IPS-18c (cell line): Measurements from ENCODE around the gene DDT.
"Not testable (repeated sequence)": the region's sequence is repeated elsewhere in the genome, so short reads cannot be mapped to it uniquely, and the experiment has no call there.

Source experiments
- H3K4me3 ChIP-seq: 2 replicates; pipeline ENCODE4 v1.7.0; 2013; ENCODE audit warnings: low read depth, mild to moderate bottlenecking, low read length, moderate library complexity; ENCODE audit not compliant: insufficient read depth
- H3K9me3 ChIP-seq: one replicate; pipeline ENCODE4 v1.6.1; 2013; ENCODE audit warnings: mild to moderate bottlenecking, low read length, moderate library complexity; ENCODE audit not compliant: control insufficient read depth, insufficient read depth

Gene DDT

GRCh38 chr22:23974345-23974744, at the start of gene DDT:
Gene DDT (minus strand): TSS chr22:23974441. CDS start chr22:23974414, 27 bp downstream.
- not testable (repeated sequence) for H3K4me3 ChIP-seq, H3K9me3 ChIP-seq

- H3K4me3 ChIP-seq, result no peak overlapping the region
Measured at GRCh38 chr22:24023204-24023789, 49.1 kb upstream of the DDT start.

GRCh38 chr22:24021304-24021703, 47.1 kb upstream of the DDT start:
- H3K9me3 ChIP-seq, result no peaks in the 10 kb centered on the region
- no peak overlapping the region for H3K4me3 ChIP-seq

More at GRCh38 chr22:24023204-24023789, 49.1 kb upstream of the DDT start:
- no peaks in the 10 kb centered on the region for H3K9me3 ChIP-seq

- Histone ChIP-seq H3K4me3 (no peak overlapping the region), H3K9me3 (no peaks in the 10 kb centered on the region)
Measured at GRCh38 chr22:24016156-24016555, 41.9 kb upstream of the DDT start.

GRCh38 chr22:24011735-24012068, 37.5 kb upstream of the DDT start:
- Histone ChIP-seq H3K9me3 (no peaks in the 10 kb centered on the region), H3K4me3 (peak overlapping the region; percentile 87)

GRCh38 chr22:24010018-24010391, 35.8 kb upstream of the DDT start:
- H3K4me3 ChIP-seq, result no peak overlapping the region
- no peaks in the 10 kb centered on the region for H3K9me3 ChIP-seq

- no peak overlapping the region for H3K4me3 ChIP-seq
- H3K9me3 ChIP-seq, result no peaks in the 10 kb centered on the region
Measured at GRCh38 chr22:24009227-24010017, 35.2 kb upstream of the DDT start.

GRCh38 chr22:24008381-24009226, 34.4 kb upstream of the DDT start:
- H3K9me3 ChIP-seq, result no peaks in the 10 kb centered on the region
- H3K4me3 ChIP-seq, result no peak overlapping the region

- no peak overlapping the region for H3K4me3 ChIP-seq
- H3K9me3 ChIP-seq, result no peaks in the 10 kb centered on the region
Measured at GRCh38 chr22:24008022-24008283, 33.7 kb upstream of the DDT start.

GRCh38 chr22:24007253-24008021, 33.2 kb upstream of the DDT start:
- H3K4me3 ChIP-seq, result no peak overlapping the region
- no peaks in the 10 kb centered on the region for H3K9me3 ChIP-seq

GRCh38 chr22:24006914-24007214, 32.6 kb upstream of the DDT start:
- no peak overlapping the region for H3K4me3 ChIP-seq
- no peaks in the 10 kb centered on the region for H3K9me3 ChIP-seq

- no peaks in the 10 kb centered on the region for H3K9me3 ChIP-seq
- no peak overlapping the region for H3K4me3 ChIP-seq
Measured at GRCh38 chr22:24006207-24006913, 32.1 kb upstream of the DDT start.

- H3K4me3 ChIP-seq, result no peak within 1 kb of the TSS
- no peaks in the 10 kb centered on the region for H3K9me3 ChIP-seq
Measured at GRCh38 chr22:24005201-24005600, 31.0 kb upstream of the DDT start, which contains the start of gene GSTT4. Gene GSTT4 (minus strand): TSS chr22:24005453. CDS start chr22:24005356, 97 bp downstream.

- no peak overlapping the region for H3K4me3 ChIP-seq
- H3K9me3 ChIP-seq, result no peaks in the 10 kb centered on the region
Measured at GRCh38 chr22:24003887-24004286, 29.6 kb upstream of the DDT start.

GRCh38 chr22:24002851-24003250, 28.6 kb upstream of the DDT start:
- Histone ChIP-seq H3K9me3 (no peaks in the 10 kb centered on the region), H3K4me3 (no peak overlapping the region)

GRCh38 chr22:24002272-24002671, 28.0 kb upstream of the DDT start:
- no peak overlapping the region for H3K4me3 ChIP-seq
- no peaks in the 10 kb centered on the region for H3K9me3 ChIP-seq

GRCh38 chr22:24001314-24001713, 27.1 kb upstream of the DDT start:
- H3K4me3 ChIP-seq, result no peak overlapping the region
- H3K9me3 ChIP-seq, result no peaks in the 10 kb centered on the region
